NCI-H524 (cell line): ENCODE measurements around the gene ABCA6.

Source experiments
- DNase-seq, 2 experiments: peaks; one replicate each; lab custom pipeline; 2025; lab: John Stamatoyannopoulos, UW

The ABCA6 gene

GRCh38 chr17:69143151-69143550, 1.5 kb upstream of the ABCA6 start:
- no peak for DNase-seq

GRCh38 chr17:69142175-69142802, 594 bp upstream of the ABCA6 start:
- no peak for DNase-seq

GRCh38 chr17:69134112-69134511, 7.6 kb downstream of the ABCA6 start:
- no peak for DNase-seq

GRCh38 chr17:69130627-69131296, 10.9 kb downstream of the ABCA6 start:
- DNase-seq: no peak

GRCh38 chr17:69123626-69124025, 18.1 kb downstream of the ABCA6 start:
- no peak for DNase-seq

- no peak for DNase-seq
These were observed 19.6 kb downstream of the ABCA6 start for GRCh38 chr17:69122065-69122464.

GRCh38 chr17:69117855-69118784, 23.6 kb downstream of the ABCA6 start:
- no peak for DNase-seq

- no peak for DNase-seq
These were observed 29.9 kb downstream of the ABCA6 start for GRCh38 chr17:69111794-69112193.

GRCh38 chr17:69105907-69106730, 35.6 kb downstream of the ABCA6 start:
- no peak for DNase-seq

GRCh38 chr17:69103557-69104233, 38.0 kb downstream of the ABCA6 start:
- no peak for DNase-seq

GRCh38 chr17:69098625-69099024, 43.1 kb downstream of the ABCA6 start:
- DNase-seq: no peak

GRCh38 chr17:69096541-69096940, 45.2 kb downstream of the ABCA6 start:
- no peak for DNase-seq

- DNase-seq: no peak
These were observed 47.7 kb downstream of the ABCA6 start for GRCh38 chr17:69093995-69094394.

- no peak for DNase-seq
These were observed 48.4 kb downstream of the ABCA6 start for GRCh38 chr17:69093279-69093789.

GRCh38 chr17:69090365-69090764, 51.3 kb downstream of the ABCA6 start:
- DNase-seq: no peak

GRCh38 chr17:69088643-69089200, 53.0 kb downstream of the ABCA6 start:
- no peak for DNase-seq

- DNase-seq: no peak
These were observed 55.1 kb downstream of the ABCA6 start for GRCh38 chr17:69086641-69087040.

- DNase-seq: peak in 1 of 2 experiments; percentile 4
These were observed 56.8 kb downstream of the ABCA6 start for GRCh38 chr17:69084911-69085310.

GRCh38 chr17:69082696-69083095, 59.0 kb downstream of the ABCA6 start:
- no peak for DNase-seq

- DNase-seq: no peak
These were observed 62.8 kb downstream of the ABCA6 start for GRCh38 chr17:69078864-69079263.

GRCh38 chr17:69075823-69076222, 65.9 kb downstream of the ABCA6 start:
- DNase-seq: no peak
